GM18508 (cell line): ENCODE results near the gene FRMPD4.

Experiments
- ATAC-seq: cut with Tn5 transposase; IDR thresholded peaks from one replicate; pipeline ENCODE4 v1.9.1; 2021; ENCODE audit warnings: moderate number of reproducible peaks; ENCODE audit not compliant: insufficient read depth, unreplicated experiment

FRMPD4 gene

DNA sequence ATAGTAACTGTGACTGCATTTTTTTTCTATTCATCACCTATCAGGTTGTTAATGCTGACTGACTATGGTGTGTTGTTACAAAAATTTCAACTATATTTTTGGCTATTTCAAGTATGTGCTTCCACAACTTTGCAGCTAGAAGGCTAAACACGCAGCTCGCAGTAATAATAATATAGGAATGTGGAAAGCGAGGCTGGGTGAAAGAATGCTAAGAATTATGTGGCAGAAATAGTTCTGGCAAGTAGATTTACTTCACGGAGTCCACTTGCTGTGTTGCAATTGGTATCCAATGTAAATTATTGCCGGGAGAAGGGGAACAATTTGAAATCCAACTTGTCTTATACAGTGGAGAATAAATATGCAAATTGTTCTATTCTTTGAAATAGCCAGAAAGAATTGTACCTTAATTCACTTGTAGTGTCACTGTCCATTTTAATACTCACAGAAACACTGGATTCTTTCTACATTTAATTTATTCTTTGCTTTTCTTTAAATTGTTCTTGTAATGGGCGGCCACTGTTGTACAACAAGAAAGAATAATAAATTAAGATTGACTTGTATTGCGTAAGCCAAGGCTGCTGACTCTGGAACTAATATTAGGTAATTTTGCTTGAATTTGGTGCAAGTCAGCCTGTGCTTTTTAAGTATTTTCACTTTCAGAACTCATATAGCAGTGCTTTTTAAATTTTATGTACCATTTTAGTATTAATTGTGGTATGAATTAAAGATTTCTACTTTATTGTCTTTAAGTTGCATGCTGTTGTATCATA is 154.9 kb downstream of the FRMPD4 start:
- ATAC-seq = no peak

- ATAC-seq = no peak
These were observed 159.1 kb downstream of the FRMPD4 start for GRCh38 chrX:12297353-12297752.

DNA sequence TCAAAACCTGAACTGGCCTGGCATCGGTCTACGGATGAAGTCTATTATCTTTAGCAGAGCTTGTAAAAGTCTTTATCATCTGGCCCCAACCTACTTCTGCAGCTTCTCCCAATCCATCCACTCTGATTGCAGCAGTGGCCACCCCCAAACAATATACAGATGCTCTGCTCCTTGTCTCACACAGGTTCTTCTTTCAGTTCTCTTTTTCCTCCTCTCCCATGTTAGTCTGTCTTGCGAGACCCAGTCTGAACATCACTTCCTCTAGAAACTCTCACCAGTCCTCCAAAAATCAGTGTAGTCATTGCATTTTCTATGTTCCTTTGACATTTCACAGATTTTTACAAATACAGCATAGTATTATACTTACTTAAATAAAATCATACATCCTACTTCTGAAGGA is 163.0 kb downstream of the FRMPD4 start:
- no peak for ATAC-seq

GRCh38 chrX:12304261-12304660 is 166.0 kb downstream of the FRMPD4 start:
- ATAC-seq = no peak

- no peak for ATAC-seq
These were observed 169.7 kb downstream of the FRMPD4 start for GRCh38 chrX:12307961-12308360.

DNA sequence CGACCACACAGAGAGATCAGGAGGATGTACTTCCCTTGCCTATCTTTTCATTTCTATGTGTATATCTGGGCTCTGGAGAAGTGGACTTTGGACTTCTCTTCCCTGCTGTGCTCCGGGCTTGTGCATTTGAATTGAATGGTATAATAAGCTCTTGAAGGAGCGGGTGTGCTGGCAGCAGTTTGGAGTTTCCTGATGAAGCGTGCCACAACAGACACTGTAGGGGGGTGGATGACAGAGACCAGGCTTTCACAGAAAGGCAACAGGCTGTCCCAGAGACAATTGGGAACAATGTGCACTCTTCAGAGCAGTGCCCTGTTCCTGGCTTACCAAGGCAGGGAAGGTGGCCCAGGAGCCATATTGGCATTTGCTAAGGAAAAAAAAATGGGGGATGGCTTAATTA is 170.1 kb downstream of the FRMPD4 start:
- no peak for ATAC-seq

DNA sequence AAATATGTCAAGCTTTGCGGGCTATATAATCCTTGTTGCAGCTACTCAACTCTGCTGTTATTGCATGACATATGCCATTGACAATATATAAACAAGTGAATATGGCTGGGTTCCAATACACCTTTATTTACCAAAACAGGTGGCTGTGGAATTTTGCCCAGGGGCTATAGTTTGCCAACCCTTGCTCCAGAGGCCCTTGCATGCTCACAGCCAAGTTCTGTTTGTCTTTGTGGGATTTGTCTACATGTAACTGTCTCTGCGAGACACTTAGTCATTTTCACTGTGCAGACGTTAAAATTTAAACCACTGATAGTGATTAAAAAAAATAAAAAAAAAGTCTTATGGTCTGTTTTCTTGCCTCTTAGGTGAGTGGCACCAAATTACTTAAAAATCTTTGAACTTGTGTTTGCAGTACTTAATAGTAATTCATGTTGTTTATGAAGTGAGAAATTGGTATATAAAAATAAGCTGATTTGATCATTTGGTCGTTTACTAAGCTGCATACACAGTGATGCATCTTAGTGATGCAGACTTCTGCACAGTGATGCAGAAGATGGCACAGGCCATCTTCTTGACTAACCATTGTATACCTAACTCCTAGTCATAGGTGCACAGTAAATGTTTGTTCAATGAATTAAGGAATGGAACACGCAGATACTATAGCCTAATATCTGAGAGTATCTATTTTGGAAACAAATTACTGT is 170.9 kb downstream of the FRMPD4 start:
- ATAC-seq = no peak

GRCh38 chrX:12309744-12310076 is 171.4 kb downstream of the FRMPD4 start:
- ATAC-seq = no peak

GRCh38 chrX:12314651-12315050 is 176.4 kb downstream of the FRMPD4 start:
- no peak for ATAC-seq

GRCh38 chrX:12315526-12315925 is 177.3 kb downstream of the FRMPD4 start:
- ATAC-seq = no peak

GRCh38 chrX:12319003-12319519 is 180.8 kb downstream of the FRMPD4 start:
- ATAC-seq = no peak

DNA sequence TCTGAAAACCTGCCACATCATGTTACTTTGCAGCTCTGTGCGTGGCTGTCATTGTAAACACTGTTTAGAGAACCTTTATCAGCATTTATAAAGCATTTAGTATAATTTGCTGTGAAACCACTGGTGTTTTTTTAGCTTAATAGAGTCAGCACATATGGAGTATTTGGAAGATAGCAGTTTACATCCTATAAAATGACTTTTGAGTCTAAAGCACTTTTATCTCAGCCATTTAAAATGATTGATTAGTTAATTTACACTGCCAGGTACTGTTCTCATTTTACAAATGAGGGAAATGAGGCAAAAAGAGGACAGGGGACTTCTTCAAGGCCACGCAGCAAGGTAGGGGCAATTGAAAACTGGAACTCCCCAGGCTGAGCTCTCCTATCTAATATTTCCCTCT is 181.7 kb downstream of the FRMPD4 start:
- no peak for ATAC-seq

- no peak for ATAC-seq
These were observed 183.8 kb downstream of the FRMPD4 start for GRCh38 chrX:12322031-12322430.

DNA sequence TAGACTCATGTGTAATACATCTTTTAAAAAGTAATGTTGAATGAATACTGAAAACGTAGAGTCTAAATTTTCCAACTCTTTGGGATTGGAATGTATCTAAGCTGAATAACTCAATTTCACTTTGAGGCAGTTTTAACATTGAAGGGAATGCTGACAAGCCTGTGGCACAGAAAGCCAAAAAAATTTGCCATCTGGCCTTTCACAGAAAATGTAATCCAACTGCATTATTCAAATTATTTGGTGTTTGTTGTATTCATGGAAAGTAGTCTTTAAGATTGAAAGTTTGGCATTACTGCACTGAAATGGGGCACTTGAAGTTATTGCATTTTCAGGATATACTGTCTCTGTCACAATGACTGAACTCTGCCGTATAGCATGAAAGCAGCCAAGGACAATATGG is 186.9 kb downstream of the FRMPD4 start:
- no peak for ATAC-seq

DNA sequence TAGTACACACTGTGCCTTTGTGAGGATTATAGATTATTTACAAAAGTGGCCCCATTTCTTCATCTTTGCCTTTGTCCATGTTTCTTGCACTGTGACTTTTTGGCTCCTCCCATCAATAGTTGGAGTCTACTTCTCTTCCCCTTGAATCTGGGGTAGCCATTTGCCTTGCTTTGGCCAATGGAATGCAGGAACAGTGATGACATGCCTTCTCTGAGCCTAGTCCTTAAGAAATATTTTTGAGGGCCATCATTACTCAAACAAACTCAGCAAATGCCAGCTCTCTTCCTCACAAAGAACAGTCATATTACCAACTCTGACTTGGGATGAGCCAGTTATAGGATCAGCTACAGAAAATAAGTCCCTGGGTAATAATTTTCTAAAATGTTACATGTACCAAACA is 189.6 kb downstream of the FRMPD4 start:
- ATAC-seq = no peak

DNA sequence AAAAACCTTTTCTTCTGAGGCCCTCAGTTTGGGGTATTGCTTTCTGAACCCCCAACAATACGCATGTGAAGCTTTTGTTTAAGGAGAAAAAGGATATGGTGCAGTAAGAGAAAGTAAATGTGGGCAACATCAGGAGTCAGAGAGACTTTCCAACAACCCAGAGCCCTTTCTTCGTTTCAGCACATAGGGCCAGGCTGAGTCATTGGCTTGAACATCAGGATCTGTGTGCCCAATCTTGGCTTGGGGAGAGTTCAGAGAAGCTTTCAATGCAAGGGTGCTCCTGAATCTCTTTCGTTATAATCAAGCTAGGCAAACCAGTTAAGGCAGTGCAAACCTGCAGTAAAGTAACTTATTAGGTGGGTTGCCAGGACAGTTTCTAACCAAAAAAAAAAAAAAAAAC is 191.2 kb downstream of the FRMPD4 start:
- no peak for ATAC-seq

DNA sequence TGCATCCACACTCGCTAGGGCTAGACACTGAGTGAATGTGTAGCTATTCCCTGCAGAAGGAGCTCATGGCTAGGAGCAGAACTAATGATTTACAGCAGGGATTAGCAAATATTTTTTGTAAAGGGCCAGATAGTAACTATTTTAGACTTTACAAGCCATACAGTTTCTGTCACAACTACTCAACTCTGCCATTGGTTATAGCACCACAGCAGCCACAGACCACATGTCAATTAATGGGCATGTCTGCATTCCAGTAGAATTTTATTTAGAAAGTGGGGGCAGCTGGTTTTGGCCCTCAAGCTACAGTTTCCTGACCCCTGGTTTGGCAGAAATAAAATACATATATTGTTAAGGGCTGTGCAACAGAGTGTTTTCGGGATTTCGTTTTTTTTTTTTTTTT is 192.6 kb downstream of the FRMPD4 start:
- no peak for ATAC-seq

GRCh38 chrX:12332786-12333347 is 194.6 kb downstream of the FRMPD4 start:
- ATAC-seq = no peak

- ATAC-seq = no peak
These were observed 201.6 kb downstream of the FRMPD4 start for GRCh38 chrX:12339921-12340320.

DNA sequence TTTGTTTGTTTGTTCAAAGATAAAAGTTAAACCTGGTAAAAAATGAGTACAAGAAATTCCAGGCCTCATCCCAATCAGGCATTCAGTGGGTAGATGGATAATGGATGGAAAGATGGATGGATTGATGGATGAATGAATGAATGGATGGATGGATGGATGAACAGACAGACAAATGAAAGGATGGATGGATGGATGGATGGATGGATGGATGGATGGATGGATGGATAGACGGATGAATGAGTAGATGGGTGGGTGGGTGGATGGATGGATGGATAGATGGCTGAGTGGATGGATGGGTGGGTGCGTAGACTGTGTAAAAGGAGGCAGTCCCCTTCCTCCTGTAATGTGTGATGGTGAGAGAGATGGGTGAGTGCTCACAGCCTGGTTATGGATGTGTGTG is 206.7 kb downstream of the FRMPD4 start:
- ATAC-seq = no peak

- no peak for ATAC-seq
These were observed 210.9 kb downstream of the FRMPD4 start for GRCh38 chrX:12349201-12349600.

GRCh38 chrX:12352922-12353321 is 214.6 kb downstream of the FRMPD4 start:
- no peak for ATAC-seq
